Keratinocyte (primary cell): Measurements from ENCODE around the gene ADAMTSL4. TPM values are rescaled to one million over a fixed set of nuclear protein-coding genes. Genes with fewer than 3 reads are reported as not detected.

ENCODE experiments used
- DNase-seq: peaks from one replicate; pipeline ENCODE4 v3.0.0-alpha.2; 2011; ENCODE audit warnings: low read depth, missing footprints, low spot score
- FAIRE-seq: peaks from 2 replicates; lab custom pipeline; 2011; peaks lifted over from hg19 to GRCh38; lab: Jason Lieb, UNC
- H2AFZ ChIP-seq: 2 replicates; pipeline ENCODE4 v1.6.0; 2012; ENCODE audit warnings: low read length, control low read depth, inconsistent platforms; ENCODE audit not compliant: control insufficient read depth
- H3K27ac ChIP-seq: 2 replicates; pipeline ENCODE4 v1.5.1; 2011; ENCODE audit warnings: low read length; ENCODE audit not compliant: control insufficient read depth, insufficient read depth
- H3K27me3 ChIP-seq: 3 replicates; pipeline ENCODE4 v1.6.0; 2011; ENCODE audit warnings: low read length; ENCODE audit not compliant: control insufficient read depth, insufficient read depth; ENCODE audit errors: extremely low read depth
- H3K36me3 ChIP-seq, 2 experiments: 2 replicates in 1 of 2; 3 replicates in 1 of 2; pipeline ENCODE4 v1.5.1; 2011; ENCODE audit warnings: low read length in 2 of 2, mild to moderate bottlenecking in 1 of 2; ENCODE audit not compliant: control insufficient read depth in 2 of 2, insufficient read depth in 2 of 2; ENCODE audit errors: extremely low read depth in 1 of 2
- H3K4me1 ChIP-seq: 3 replicates; pipeline ENCODE4 v1.5.1; 2011; ENCODE audit warnings: low read length; ENCODE audit not compliant: control insufficient read depth, insufficient read depth; ENCODE audit errors: extremely low read depth
- H3K4me2 ChIP-seq: 3 replicates; pipeline ENCODE4 v1.6.0; 2011; ENCODE audit warnings: low read depth, low read length; ENCODE audit not compliant: control insufficient read depth, insufficient read depth; ENCODE audit errors: extremely low read depth
- H3K4me3 ChIP-seq, 3 experiments: fragments of 200-600 bp in 1 of 3; sonication (generic) in 1 of 3; 2 replicates in 2 of 3; 3 replicates in 1 of 3; pipeline ENCODE4 v1.5.1; 2011 to 2016; ENCODE audit warnings: low read length in 3 of 3, mild to moderate bottlenecking in 3 of 3, control low read depth in 2 of 3, inconsistent platforms in 1 of 3, low read depth in 1 of 3, mixed read lengths in 1 of 3, mixed run types in 1 of 3, moderate library complexity in 1 of 3; ENCODE audit not compliant: control insufficient read depth in 2 of 3, insufficient read depth in 2 of 3; ENCODE audit errors: extremely low read depth in 1 of 3
- H3K79me2 ChIP-seq: 2 replicates; pipeline ENCODE4 v1.6.0; 2012; ENCODE audit warnings: low read length; ENCODE audit not compliant: control insufficient read depth, insufficient read depth
- H3K9ac ChIP-seq: 3 replicates; pipeline ENCODE4 v1.6.0; 2011; ENCODE audit warnings: low read length; ENCODE audit not compliant: control insufficient read depth, insufficient read depth; ENCODE audit errors: extremely low read depth
- H3K9me1 ChIP-seq: 3 replicates; pipeline ENCODE4 v1.6.0; 2011; ENCODE audit warnings: low read length; ENCODE audit not compliant: control insufficient read depth, insufficient read depth; ENCODE audit errors: extremely low read depth
- H3K9me3 ChIP-seq: 2 replicates; pipeline ENCODE4 v1.5.1; 2012; ENCODE audit warnings: low read depth, low read length; ENCODE audit not compliant: control insufficient read depth
- H4K20me1 ChIP-seq: 3 replicates; pipeline ENCODE4 v1.6.0; 2011; ENCODE audit warnings: low read length; ENCODE audit not compliant: control insufficient read depth, insufficient read depth; ENCODE audit errors: extremely low read depth
- EZH2 ChIP-seq: IDR thresholded peaks from one replicate; pipeline ENCODE4 v1.6.1; 2012; ENCODE audit warnings: inconsistent platforms, mild to moderate bottlenecking, low read length, moderate library complexity
- dilution Hi-C: fragments of 300-500 bp; cut with MboI; formaldehyde crosslinking; loops from one replicate; pipeline ENCODE4 v1.7.0; 2020; ENCODE audit warnings: low sequenced_read_pairs; ENCODE audit not compliant: extremely low pct_ligation_motif_present
- polyA plus RNA-seq, 5 experiments: library from polyadenylated mRNA; depleted of rRNA in 3 of 5; stranded (reverse) in 3 of 5; stranded (forward) in 1 of 5; unstranded in 1 of 5; fragments of >200 nt; gene quantifications; 1 replicate in 1 of 5; 2 replicates in 3 of 5; 3 replicates in 1 of 5; pipeline versions ENCODE4 v1.2.1 to v1.2.3, GENCODE V29; 2011 to 2012; ENCODE audit warnings: missing spikeins in 2 of 5, low read depth in 1 of 5, low replicate concordance in 1 of 5
- TF ChIP-seq, protein P1 (sequence below), 3 experiments: IDR thresholded peaks in 1 of 3; conservative IDR thresholded peaks in 1 of 3; optimal IDR thresholded peaks in 1 of 3; 2 replicates in 2 of 3; 3 replicates in 1 of 3; pipeline versions ENCODE3 to v1.5.1; 2011; ENCODE audit warnings: low read length in 3 of 3, mild to moderate bottlenecking in 3 of 3, moderate library complexity in 2 of 3, control low read depth in 1 of 3, inconsistent platforms in 1 of 3; ENCODE audit not compliant: insufficient read depth in 2 of 3; ENCODE audit errors: extremely low read depth in 1 of 3

Gene ADAMTSL4
- polyA plus RNA-seq, 1 donor (not counting 4 experiments of a cell fraction or from before 2014, with no cell fraction given), result 7.0 TPM

DNA sequence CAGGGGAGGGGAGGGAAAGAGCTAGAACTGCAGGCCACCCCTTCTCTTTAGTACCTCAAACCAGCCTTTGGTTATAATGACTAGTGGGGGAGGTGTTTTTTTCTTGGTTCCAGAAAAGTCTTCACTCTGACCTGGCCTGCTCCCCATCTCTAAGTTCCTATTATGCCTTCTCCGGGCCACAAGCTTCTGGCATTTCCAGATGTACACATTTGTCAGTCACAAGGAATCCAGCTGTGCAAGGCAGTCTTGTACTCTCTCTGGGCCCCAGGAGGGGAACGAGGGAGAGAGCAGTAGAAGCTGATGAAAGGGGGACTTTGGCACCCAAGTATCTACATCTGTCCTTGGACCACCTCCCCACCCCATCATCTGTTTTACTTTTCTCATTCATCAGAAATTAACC is 36.4 kb upstream of the ADAMTSL4 start:
- no peak overlapping the region for H3K9ac ChIP-seq
- peaks cover 13 to 17% of the 10 kb centered on the region in 2 experiments for H3K36me3 ChIP-seq
- H3K9me3 ChIP-seq, result no peaks in the 10 kb centered on the region
- no peak overlapping the region for H3K27ac ChIP-seq
- H3K4me1 ChIP-seq, result peaks cover 38% of the 10 kb centered on the region
- FAIRE-seq (no peak), DNase-seq (no peak)
- no peak overlapping the region for H3K4me2 ChIP-seq
- H3K27me3 ChIP-seq, result no peaks in the 10 kb centered on the region
- no peak overlapping the region for H3K4me3 ChIP-seq
- no peaks in the 10 kb centered on the region for H4K20me1 ChIP-seq
- H2AFZ ChIP-seq, result no peak overlapping the region
- TF ChIP-seq, protein P1, sequence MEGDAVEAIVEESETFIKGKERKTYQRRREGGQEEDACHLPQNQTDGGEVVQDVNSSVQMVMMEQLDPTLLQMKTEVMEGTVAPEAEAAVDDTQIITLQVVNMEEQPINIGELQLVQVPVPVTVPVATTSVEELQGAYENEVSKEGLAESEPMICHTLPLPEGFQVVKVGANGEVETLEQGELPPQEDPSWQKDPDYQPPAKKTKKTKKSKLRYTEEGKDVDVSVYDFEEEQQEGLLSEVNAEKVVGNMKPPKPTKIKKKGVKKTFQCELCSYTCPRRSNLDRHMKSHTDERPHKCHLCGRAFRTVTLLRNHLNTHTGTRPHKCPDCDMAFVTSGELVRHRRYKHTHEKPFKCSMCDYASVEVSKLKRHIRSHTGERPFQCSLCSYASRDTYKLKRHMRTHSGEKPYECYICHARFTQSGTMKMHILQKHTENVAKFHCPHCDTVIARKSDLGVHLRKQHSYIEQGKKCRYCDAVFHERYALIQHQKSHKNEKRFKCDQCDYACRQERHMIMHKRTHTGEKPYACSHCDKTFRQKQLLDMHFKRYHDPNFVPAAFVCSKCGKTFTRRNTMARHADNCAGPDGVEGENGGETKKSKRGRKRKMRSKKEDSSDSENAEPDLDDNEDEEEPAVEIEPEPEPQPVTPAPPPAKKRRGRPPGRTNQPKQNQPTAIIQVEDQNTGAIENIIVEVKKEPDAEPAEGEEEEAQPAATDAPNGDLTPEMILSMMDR (optimal IDR thresholded peaks at IDR 0.05 in 1 of 3, IDR thresholded peaks at IDR 0.05 in 1 of 3, conservative IDR thresholded peaks at IDR 0.05 in 1 of 3; ENCODE audit: extremely low read depth in 1 of 3, insufficient read depth in 2 of 3, low read length in 3 of 3), result no peak
- no peaks in the 10 kb centered on the region for H3K9me1 ChIP-seq
- H3K79me2 ChIP-seq, result no peaks in the 10 kb centered on the region
- dilution Hi-C loops, result no loop called here

DNA sequence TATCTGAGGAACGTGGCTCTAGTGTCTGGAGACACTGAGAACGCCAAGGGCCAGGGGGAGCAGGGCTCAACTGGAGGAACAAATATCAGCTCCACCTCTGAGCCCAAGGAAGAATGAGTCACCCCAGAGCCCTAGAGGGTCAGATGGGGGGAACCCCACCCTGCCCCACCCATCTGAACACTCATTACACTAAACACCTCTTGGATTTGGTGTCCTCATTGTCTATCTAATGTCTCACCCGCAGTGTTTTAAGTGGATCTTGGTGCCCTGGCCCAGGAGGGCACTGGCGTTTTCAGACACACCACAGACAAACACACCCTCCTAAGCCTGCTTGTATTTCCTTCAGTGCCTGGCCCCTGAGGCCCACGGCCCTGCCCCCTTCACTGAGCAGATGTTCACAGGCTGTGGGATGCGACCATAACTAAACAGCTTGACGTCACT is 35.8 kb upstream of the ADAMTSL4 start:
- H4K20me1 ChIP-seq, result no peaks in the 10 kb centered on the region
- peaks cover 13 to 17% of the 10 kb centered on the region in 2 experiments for H3K36me3 ChIP-seq
- no peaks in the 10 kb centered on the region for H3K9me3 ChIP-seq
- no peak overlapping the region for H3K4me3 ChIP-seq
- no peak for TF ChIP-seq EZH2
- TF ChIP-seq, protein P1 (optimal IDR thresholded peaks at IDR 0.05 in 1 of 3, IDR thresholded peaks at IDR 0.05 in 1 of 3, conservative IDR thresholded peaks at IDR 0.05 in 1 of 3; ENCODE audit: extremely low read depth in 1 of 3, insufficient read depth in 2 of 3, low read length in 3 of 3), result no peak
- H3K9ac ChIP-seq, result no peak overlapping the region
- no peaks in the 10 kb centered on the region for H3K27me3 ChIP-seq
- DNase-seq (no peak), FAIRE-seq (peak; percentile 9)
- dilution Hi-C loops, result no loop called here
- peak overlapping the region; percentile 38 for H3K4me2 ChIP-seq
- no peaks in the 10 kb centered on the region for H3K9me1 ChIP-seq
- H2AFZ ChIP-seq, result no peak overlapping the region
- H3K27ac ChIP-seq, result peak overlapping the region; percentile 69
- no peaks in the 10 kb centered on the region for H3K79me2 ChIP-seq
- H3K4me1 ChIP-seq, result peaks cover 33% of the 10 kb centered on the region
